ENCODE measurements around the gene TEX35. TPM values are rescaled to one million over a fixed set of nuclear protein-coding genes. Genes with fewer than 3 reads are reported as not detected.

Gene TEX35
- total RNA-seq, 1 donor from 2014 or later = not detected

GRCh38 chr1:178541829-178542553, 29.1 kb downstream of the TEX35 start:
- H3K4me3 Mint-ChIP-seq = peak overlapping the region; percentile 93
- DNase-seq (ENCODE audit: low read depth, low spot score) = peak; percentile 31
- no peak for TF ChIP-seq CTCF (conservative IDR thresholded peaks at IDR 0.05)
- H3K36me3 Mint-ChIP-seq (ENCODE audit: low read depth) = no peaks in the 10 kb centered on the region
- H3K4me1 Mint-ChIP-seq = peaks cover 15% of the 10 kb centered on the region
- H3K27ac Mint-ChIP-seq (ENCODE audit: unreplicated experiment) = peak overlapping the region; percentile 6
- H3K9me3 Mint-ChIP-seq = no peaks in the 10 kb centered on the region
- peaks cover 24% of the 10 kb centered on the region for H3K27me3 Mint-ChIP-seq (ENCODE audit: low read depth)

DNA sequence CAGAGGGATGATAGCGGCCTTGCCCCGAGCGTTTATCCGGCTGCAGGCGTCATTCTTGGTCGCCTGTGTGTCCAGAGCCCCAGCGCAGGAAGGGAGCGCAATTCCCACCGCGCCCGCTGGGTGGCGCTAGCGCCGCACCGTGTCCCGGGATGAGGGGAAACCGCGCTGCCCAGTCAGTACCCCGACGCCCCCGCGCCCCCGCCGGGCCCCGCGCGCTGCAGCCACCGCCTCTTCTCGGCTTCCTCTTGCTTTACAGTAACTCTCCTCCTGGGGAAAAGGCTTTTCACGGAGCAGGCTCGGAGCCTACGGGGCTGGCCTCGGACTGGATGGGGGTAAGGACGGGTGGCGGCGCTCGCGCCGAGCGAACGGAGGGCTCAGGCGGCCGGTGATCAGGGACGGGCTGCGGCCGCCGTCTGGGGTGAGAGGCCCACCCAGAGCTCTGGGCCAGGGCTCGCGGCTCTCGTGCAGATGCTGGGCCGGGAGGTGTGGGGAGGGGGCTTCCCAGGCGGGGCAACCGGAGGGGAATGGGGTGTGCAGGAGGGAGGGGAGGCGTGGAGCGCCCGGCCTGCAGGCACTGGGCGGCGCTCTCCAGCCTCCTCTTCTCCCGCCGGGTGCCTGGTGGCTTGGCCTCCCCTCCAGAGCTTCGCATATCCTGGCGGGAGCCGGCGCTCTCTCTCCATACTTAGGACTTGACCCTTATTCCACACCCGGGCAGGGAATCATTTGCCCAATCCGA, 29.8 kb downstream of the TEX35 start:
- peak; percentile 98 for TF ChIP-seq CTCF (conservative IDR thresholded peaks at IDR 0.05)
- no peaks in the 10 kb centered on the region for H3K9me3 Mint-ChIP-seq
- DNase-seq (ENCODE audit: low read depth, low spot score) = peak; percentile 99
- H3K36me3 Mint-ChIP-seq (ENCODE audit: low read depth) = no peaks in the 10 kb centered on the region
- H3K27ac Mint-ChIP-seq (ENCODE audit: unreplicated experiment) = peak overlapping the region; percentile 93
- H3K4me3 Mint-ChIP-seq = peak overlapping the region; percentile 93
- H3K27me3 Mint-ChIP-seq (ENCODE audit: low read depth) = peaks cover 23% of the 10 kb centered on the region
- peaks cover 15% of the 10 kb centered on the region for H3K4me1 Mint-ChIP-seq

DNA sequence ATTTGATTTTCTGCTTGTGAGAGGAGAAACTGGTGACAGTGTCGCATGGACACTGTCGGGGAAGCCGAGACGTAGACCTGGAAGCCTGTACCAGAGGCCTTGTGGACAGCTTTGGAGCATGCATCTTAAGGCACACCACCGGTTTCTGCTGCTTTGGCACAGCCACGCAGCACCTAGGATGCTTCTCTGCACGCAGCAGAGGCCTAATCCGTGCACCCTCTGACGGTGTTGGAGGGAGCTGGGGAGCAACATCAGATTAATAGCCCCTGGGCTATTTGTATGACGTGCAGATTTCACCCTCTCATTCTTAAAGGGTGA, 30.3 kb downstream of the TEX35 start:
- H3K27me3 Mint-ChIP-seq (ENCODE audit: low read depth) = peaks cover 20% of the 10 kb centered on the region
- TF ChIP-seq CTCF (conservative IDR thresholded peaks at IDR 0.05) = no peak
- no peaks in the 10 kb centered on the region for H3K9me3 Mint-ChIP-seq
- peaks cover 15% of the 10 kb centered on the region for H3K4me1 Mint-ChIP-seq
- H3K27ac Mint-ChIP-seq (ENCODE audit: unreplicated experiment) = peak overlapping the region; percentile 93
- DNase-seq (ENCODE audit: low read depth, low spot score) = no peak
- H3K4me3 Mint-ChIP-seq = peak overlapping the region; percentile 93
- no peaks in the 10 kb centered on the region for H3K36me3 Mint-ChIP-seq (ENCODE audit: low read depth)

GRCh38 chr1:178544531-178544930, 31.6 kb downstream of the TEX35 start:
- Mint-ChIP-seq H3K27ac (ENCODE audit: unreplicated experiment) (no peak overlapping the region), H3K9me3 (no peaks in the 10 kb centered on the region), H3K4me1 (peaks cover 15% of the 10 kb centered on the region), H3K36me3 (ENCODE audit: low read depth) (no peaks in the 10 kb centered on the region), H3K27me3 (ENCODE audit: low read depth) (peaks cover 16% of the 10 kb centered on the region), H3K4me3 (peak overlapping the region; percentile 80)
- no peak for TF ChIP-seq CTCF (conservative IDR thresholded peaks at IDR 0.05)
- no peak for DNase-seq (ENCODE audit: low read depth, low spot score)

DNA sequence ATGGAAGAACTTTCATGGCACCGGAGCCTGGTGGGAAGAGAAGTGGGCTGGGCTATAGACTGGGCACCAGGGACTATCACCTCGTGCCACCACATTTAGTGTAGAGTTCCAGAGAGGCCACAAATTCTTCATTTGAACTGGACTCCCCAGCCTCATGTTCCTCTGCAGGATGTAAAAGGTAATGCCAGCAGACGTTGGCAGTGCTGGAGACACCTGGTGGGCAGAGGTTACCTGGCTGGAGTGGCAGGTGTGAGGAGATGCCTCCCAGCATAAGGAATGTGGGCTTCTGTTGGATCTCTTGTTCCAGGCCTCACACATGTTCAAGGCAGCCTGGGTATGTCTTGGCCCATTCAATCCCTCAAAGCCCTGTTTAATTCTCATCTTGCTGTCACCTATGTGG, 35.2 kb downstream of the TEX35 start:
- Mint-ChIP-seq H3K4me1 (peaks cover 10% of the 10 kb centered on the region), H3K27me3 (ENCODE audit: low read depth) (no peaks in the 10 kb centered on the region), H3K36me3 (ENCODE audit: low read depth) (peaks cover 18% of the 10 kb centered on the region), H3K9me3 (no peaks in the 10 kb centered on the region), H3K4me3 (no peak overlapping the region), H3K27ac (ENCODE audit: unreplicated experiment) (no peak overlapping the region)
- no peak for DNase-seq (ENCODE audit: low read depth, low spot score)
- TF ChIP-seq CTCF (conservative IDR thresholded peaks at IDR 0.05) = no peak

All from neural crest cell (in vitro differentiated cells).